Right lung (tissue), 5 donors: Measurements from ENCODE around the gene TMEM51. TPM values are rescaled to one million over a fixed set of nuclear protein-coding genes. Genes with fewer than 3 reads are reported as not detected.

Source experiments
- DNase-seq, 2 donors: peaks; one replicate each; pipeline ENCODE4 v3.0.0-alpha.2; 2013
- polyA plus RNA-seq, 5 donors: library from polyadenylated mRNA; unstranded; fragments of 120-200 nt; gene quantifications; one replicate each; pipeline versions ENCODE4 v1.2.1 to v1.2.3, GENCODE V29; 2013; ENCODE audit warnings: inconsistent platforms in 1 of 5, low replicate concordance in 1 of 5; ENCODE audit not compliant: insufficient read length in 5 of 5, insufficient read depth in 1 of 5

TMEM51 gene
- polyA plus RNA-seq, 5 donors: 11.7 to 18.6 (median 13.1) TPM

DNA sequence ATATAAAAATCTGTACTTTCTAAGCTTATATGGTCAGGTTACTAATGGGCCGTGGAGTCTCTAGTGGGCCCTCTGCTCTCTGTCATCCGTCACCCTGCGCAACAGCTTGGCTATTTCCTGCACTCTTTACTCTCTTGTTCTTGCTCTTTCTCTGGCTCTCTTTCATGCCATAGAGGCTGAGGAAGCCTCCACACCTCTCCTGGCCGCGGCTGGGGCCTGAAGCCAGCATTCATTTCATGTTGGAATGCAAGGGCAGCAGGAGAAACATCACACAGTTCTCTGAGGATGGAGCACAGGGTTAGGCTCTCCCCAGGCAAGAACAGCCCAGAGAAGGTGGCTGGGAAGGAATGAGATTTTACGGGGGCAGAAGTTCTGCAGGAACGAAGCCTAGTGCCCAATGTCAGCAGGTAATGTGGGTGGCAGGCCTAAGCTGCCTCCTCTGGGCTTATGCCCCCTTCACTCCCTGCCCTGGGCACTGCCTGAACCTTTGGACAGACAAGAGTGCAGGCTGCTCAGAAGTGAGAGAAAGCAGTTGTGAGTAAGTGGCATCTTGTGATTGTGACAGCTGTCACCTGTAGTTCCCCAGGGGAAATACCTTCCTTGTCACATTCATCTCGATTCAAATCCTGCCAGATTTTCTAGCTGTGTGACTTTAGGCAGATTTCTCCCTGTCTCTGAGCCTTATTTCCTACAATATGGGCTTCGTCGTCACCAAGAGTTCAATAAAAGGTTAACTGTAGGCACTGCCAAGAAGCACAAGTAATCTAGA, 89.9 kb downstream of the TMEM51 start:
- DNase-seq: no peak

DNA sequence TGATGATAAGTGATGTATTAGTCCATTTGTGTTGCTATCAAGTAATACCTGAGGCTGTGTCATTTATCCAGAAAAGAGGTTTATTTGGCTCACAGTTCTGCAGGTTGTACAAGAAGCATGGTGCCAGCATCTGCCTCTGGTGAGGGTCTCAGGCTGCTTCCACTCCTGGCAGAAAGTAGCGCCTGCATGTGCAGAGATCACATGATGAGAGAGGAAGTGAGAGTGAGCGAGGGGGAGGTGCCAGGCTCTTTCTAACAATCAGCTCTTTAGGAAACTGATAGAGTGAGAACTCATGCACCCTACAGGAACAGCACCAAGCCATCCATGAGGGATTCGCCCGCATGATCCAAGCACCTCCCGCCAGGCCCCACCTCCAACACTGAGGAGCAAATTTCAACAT, 91.3 kb downstream of the TMEM51 start:
- no peak for DNase-seq

DNA sequence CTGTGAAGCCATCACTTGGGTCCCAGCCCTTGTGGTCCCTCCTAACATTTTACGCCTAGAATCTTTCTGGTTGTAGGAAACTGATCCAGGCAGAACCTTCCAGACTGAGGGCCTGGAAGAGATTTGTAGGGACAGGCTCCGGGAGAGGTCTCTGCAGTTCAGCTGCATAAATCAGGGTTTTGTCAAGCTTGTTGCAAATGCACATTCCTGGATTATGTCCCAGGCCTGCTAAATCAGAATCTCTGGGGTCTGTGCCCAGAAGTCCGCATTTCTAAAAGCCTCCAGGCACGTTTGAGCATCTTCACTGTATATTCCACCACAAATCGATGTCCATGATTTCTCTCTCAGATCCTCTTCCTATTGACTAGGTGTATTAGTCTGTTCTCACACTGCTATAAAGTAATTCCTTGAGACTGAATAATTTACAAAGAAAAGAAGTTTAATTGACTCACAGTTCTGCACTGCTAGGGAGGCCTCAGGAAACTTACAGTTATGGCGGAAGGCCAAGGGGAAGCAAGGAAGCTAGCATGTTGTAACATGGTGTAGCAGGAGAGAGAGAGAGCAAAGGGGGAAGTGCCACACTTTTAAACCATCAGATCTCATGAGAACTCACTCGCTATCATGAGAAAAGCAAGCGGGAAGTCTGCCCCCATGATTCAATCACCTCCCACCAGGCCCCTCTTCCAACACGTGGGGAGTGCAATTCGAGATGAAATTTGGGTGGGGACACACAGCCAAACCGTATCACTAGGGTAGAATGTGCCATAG, 92.2 kb downstream of the TMEM51 start:
- DNase-seq: no peak

DNA sequence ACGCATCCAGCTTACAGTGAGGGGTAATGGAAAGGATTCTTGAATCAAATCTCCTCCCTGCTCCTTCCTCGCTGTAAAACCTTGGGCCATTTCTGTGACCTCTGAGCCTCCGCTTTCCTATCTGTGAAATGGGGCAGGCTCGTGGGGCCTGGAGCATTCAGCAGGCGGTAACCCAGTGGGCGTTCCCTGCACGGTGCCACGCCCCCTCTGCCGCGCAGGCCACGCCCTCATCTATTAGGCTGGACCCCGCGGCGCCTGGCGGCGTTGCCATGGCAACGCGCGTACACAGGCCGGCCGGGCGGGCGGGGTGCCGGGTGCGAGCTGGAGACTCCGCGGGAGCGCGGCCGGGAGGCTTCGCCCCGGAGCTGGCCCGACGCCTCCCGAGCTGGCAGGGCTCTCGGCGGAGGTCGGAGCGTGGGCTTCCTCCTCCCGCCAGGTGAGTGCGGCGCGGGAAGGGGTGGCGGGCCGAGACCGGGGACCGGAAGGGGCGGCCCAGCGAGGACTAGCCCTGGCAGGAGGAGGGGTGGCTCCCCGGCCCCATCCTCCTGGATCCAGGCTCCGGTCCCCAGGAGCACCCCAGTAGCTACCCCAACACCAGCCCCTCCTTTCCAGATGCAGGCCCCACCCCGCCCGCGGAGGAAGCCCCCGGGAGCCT, 93.5 kb downstream of the TMEM51 start, which contains the start of gene FHAD1:
TSS of gene FHAD1 (plus strand) at position 264 of the 655 bp plus-strand sequence. CDS start 4,562 bp downstream, outside the sequence.
- peak; percentile 70 to 72 for DNase-seq

DNA sequence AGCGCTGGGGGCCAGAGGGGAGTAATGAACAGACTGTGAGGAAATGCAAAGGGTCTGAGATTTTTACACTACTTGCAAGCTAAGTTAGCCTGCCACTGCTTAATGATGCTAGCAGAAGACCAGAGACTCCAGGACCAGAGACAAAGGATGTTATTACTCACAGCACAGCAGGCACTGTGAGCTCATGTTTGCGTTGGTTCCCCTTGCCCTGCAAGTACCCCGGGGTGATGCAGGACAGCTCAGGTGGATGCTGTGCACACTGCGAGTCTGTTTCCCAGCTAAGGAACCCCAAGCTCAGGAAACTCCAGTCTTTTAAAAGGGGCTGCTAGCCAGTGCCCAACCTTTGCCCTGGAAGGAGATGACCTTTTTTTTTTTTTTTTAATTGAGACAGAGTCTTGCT, 94.7 kb downstream of the TMEM51 start:
- DNase-seq: no peak

DNA sequence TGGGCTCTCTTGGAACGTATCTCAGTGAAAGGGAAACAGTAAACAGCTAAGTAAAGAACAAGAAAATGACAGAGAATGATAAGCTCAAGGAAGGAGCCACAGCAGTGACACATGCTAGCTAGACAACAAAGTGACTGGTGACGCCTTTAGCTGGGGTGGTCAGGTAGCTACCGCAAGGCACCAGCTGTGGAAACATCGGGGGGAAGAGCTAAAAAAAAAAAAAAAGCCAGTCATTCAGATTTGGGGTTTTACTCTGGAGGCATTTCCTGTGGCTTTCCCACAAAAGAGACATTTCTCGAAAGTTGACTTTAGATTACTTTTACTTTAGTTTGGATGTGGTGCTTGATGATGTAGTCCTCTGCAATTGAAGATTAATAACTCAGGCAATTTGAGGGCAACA, 95.5 kb downstream of the TMEM51 start:
- no peak for DNase-seq

DNA sequence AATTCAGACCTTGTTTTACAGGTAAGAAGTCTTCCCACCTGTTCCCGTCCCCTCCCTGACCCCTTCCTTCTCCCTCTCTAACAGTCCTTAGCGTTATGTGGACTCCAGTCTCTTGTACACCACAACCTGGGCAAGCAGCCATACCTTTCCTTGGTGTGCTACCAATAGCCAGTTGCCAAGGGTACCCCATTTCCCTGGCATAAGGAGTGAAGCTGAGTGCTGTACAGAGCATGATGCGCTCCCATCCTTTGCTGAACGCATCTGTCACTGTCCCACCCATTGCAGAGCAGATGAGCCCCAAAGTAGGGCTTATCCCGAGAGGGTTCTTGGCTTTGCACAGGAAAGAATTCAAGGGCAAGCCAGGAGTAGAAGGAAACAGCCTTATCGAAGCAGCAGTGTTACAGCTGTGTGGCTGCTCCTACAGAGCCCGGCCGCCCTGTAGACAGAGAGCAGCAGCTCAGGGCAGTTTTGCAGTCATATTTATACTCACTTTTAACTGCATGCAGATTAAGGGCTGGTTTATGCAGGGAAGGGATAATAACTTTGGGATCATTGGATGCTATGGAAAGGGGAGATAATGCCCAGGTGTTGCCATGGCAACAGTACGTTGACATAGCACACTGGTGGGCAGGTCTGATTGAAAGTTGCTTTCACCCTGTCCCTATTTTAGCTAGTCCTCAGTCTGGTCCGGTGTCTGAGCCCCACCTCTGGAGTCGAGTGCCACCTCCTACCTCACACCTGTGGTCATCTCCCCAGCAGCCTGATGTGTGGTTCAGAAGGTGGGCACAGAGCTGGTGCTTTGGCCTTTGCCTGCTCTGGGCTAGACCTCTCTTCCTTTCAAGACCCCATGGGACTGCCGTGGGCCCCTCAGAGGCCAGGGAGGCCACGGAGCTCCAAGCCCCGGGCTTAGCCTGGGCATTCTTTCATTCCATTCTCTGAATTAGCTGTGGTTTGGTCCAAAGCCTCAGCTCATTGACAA, 98.6 kb downstream of the TMEM51 start:
- DNase-seq: no peak

DNA sequence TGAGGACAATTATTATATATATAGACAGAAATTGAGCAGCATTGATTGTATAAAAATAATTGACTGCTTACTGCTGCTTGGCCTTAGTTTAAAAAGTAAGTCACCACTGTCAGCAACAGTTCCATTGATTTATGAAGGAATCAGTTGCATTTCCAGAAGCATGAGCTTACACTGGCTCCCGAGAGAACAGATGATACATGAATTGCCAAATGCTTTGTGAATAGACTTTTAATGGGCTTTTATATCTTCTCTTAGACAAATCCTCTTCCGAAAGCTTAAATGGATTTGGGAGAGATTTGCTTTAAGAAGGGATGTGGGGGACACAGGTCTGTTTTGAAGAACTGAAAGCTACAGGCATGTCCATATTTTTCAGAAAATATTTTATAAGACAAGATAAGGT, 101.0 kb downstream of the TMEM51 start:
- no peak for DNase-seq

DNA sequence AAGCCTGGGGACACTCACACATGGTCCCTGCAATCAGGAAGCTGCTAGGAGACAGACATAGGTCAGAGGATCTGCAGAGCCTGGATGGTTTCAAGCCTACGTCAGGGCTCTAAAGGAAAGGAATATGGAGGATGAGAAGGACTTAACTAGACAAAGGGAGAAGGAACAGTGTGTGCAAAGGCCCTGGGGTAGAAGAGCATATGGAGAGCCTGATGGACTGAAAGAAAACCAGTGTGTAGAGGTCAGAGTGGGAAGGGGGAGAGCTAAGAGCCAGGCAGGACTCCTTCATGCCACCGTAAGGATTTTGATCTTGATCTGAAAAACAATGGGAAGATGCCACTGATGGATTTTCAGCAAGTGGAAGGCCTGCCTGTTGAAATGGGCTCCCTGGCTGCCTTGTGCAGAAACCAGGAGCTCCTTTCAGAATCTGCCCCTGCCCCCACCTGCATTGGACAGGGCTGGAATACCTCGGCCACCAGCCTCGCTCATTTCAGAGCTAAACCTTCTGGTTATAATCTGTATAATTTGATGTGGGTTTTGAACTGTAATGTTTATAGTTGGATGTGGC, 102.1 kb downstream of the TMEM51 start:
- no peak for DNase-seq

DNA sequence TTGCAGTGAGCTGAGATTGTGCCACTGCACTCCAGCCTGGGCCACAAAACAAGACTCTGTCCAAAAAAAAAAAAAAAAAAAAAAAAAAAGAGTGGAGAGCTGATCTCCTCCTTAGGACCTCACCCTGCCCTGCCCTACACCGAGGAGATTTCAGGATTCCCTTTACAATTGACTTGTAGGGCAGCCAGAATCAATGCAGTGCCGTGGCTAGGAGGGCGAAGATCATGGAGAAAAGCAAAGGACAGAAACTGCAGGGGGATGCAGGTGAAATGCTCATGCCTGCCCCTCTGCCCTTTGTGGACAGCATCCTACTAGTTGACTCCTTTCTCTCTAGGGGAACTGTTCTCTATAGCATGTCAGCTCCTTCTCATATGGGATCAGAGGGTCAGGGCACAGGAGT, 103.0 kb downstream of the TMEM51 start:
- no peak for DNase-seq

DNA sequence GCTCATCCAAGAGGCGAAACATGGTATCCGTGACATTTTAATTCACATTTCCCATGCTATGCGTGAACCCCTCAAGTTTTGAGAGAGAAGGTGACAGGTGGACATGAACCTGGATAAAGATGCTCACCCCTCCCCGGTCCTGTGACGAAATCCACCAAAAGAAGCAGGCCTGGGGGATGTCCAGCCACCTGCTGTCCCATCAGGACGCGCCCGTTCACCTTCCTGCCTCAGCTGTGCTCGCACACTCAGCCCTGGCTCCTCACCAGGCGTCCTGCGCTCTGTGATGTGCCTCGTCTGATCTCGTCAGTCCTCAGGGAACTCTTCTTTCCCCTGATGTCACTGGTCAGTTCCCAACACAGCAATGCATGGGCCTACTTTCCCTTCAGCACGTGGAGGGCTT, 103.8 kb downstream of the TMEM51 start:
- DNase-seq: no peak

DNA sequence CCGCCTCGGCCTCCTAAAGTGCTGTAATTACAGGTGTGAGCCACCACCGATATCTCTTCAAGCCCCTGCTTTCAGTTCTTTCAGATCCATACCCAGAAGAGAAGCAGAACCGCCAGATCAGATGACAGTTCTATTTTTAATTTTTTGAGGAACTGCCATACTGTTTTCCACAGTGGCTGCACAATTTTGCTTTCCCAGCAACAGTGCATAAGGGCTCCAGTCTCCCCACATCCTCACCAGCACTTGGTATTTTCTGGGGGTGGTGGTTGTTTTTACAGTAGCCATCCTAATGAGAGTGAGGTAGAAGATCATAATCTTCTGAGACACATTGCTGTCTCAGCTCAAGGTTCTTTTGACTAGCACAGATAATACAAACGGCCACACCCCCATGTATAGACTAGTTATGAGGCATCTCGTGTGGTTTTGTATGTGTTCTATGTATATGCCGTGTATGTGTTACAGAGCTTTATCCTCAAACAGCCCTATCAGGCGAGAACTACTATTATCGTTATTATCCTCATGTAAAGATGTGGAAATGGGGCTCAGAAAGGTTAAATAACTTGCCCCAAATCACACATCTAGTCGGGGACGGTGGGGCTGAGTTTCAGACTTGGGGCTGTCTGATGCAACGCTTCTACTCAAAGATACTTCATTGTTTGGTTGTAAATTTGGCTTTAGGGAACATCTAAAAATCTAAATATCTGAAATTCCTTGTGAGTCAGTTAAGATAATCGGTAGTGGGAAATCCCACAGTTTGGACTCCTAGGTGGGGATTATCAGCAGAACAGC, 105.5 kb downstream of the TMEM51 start:
- DNase-seq: no peak

DNA sequence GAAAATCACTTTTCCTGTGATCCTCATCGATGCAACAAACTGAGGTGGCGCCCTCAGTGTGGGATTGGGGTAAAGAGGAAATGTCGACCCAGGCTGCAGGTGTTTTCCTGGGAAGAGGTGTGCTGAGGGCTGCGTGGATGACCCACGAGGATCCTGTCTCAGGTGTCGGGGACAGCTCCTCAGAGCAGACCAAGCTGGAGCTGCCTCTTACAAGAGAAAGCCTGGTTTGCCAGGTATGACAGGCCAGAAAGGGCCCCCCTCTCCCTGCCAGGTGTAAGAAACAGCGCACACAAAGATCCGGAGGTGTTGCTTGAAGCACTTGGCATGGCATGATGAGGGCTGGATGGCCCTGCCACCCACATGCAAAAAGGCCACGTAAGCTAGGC, 106.1 kb downstream of the TMEM51 start:
- no peak for DNase-seq

DNA sequence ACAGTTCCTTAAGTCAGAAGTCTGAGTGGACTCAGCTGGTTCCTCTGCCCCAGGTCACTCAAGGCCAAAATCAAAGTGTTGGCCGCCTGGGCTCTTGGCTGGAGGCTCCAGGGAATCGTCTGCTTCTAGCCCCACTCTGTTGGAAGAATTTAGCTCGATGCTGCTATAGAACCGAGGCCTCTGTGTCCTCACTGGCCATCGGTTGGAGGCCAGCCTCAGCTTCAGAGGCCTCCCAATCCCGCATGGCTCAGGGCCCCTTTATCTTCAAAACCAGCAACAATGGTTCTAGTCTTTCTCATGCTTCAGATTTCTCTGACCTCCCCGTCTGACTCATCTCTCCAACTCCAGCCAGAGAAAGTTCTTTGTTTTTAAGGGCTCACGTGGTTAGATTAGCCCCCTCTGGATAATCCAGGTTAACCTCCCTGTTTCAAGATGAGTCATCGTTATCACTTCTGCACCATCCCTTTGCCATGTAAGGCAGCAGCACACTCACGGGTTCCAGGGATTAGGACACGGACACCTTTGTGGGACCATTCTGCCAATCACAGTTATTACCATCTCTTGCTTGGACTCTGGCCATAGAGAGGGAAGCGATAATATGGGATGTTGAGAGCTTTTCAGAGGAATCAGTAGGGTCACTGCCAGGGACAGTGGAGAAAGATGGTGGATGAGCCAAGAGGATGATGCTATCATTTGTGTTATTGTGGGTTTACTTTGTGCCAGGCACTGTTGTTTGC, 107.0 kb downstream of the TMEM51 start:
- peak in 1 of 2 donors; percentile 46 for DNase-seq

DNA sequence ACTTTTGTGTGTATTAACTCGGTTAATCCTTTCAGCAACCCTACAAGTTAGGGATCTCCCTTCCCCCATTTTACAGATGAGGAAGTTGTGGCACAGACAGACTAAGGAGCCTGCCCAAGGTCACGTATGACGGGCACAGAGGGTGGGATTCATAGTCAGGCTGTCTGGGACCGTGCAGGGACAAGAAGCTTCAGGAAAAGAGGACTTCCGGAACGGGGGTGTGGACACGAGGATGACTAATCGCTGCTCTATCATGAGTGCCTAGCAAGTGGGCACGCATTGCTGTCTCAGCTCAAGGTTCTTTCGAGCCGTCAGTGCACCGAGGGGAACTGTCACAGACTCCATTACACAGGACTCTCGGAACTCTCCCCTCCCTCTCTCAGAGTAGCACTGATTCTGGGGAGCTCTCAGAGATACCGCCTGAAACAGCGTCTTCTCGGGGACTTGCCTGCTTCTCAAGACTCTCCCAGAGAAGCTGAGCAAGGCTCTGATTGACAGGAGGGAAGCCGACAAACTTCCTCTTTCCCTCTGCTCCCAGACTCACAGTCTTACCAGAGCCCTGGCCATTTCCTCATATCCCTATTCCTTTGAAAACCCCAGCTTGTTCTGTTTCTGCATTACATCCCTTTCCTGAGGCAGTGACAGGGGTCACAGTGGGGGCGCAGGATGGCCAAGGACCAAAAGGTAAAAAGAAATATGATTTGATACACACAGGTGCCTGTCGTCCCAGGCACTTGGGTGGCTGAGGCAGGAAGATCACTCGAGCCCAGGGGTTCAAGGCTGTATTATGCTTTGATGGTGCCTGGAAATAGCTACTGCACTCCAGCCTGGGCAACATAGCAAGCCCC, 107.8 kb downstream of the TMEM51 start:
- no peak for DNase-seq

DNA sequence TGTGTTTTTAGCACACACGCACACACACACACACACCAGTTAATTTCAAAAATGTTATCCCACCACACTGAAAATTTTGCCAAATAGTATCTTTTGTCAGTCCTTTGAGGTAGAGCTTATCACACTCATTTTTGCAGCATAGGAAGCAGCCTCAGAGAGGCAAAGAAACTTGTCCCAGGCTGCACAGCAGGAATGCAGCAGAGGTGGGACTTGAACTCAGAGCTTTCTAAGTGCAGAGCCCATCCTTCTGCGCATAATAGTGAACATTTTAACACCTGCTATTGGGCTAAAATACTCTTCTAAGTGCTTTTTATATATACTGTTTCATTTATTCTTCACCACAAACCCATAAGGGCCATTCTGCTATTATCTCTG, 108.4 kb downstream of the TMEM51 start:
- DNase-seq: no peak

DNA sequence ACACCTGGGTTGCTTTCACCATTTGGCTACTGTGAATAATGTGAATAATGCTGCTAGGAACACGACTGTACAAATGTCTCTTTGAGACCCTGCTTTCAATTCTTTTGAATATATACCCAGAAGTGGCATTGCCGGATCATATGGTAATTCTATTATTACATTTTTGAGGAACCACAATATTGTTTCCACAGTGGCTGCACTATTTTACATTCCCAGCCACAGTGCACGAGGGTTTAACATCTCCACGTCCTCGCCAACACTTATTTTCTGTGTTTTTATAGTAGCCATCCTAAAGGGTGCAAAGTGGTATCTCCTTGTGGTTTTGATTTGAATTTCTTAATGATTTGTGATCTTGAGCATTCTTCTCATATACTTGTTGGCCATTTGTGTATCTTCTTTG, 109.2 kb downstream of the TMEM51 start:
- DNase-seq: no peak

DNA sequence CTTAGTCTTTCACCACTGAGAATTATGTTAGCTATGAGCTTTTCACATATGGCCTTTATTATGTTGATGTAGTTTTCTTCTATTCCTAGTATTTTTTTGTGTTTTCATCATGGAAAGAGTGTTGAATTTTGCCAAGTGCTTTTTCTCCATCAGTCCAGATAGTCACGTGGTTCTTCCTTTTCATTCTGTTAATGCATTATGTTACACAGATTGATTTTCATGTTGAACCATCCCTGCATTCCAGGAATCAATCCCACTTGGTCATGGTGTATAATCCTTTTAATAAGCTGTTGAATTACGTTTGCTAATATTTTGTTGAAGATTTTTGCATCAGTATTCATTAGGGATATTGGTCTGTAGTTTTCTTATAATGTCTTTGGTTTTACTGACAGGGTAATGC, 111.2 kb downstream of the TMEM51 start:
- no peak for DNase-seq
